NCI-H2171 treated with DMSO at 0.1 percent for 48 hours (cell line): ENCODE results near the gene GATAD1.
"Not testable (repeated sequence)": the region's sequence is repeated elsewhere in the genome, so short reads cannot be mapped to it uniquely, and the experiment has no call there.

Experiments
- DNase-seq: peaks from one replicate; lab custom pipeline; 2025; lab: John Stamatoyannopoulos, UW

The GATAD1 gene

DNA sequence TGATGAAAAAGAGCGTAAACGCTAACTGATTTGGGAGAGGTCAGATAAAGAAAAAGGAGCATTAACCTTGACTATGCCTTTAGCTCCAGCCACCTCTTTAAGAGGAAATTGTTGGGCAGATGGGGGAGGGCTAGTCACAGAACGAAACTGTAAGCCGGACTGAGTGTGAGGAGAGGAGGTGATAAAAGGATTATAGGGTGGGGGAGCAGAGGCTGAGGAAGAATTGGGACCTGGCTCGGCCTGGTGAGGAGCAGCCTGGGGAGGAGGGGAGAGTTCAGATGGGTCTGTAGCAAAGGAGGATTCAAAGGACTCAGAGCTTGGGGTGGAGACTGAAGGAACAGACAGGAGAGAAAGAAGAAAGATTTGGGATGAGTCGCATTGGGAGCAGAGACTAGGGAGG lies 36.3 kb downstream of the GATAD1 start:
- DNase-seq = not testable (repeated sequence)

DNA sequence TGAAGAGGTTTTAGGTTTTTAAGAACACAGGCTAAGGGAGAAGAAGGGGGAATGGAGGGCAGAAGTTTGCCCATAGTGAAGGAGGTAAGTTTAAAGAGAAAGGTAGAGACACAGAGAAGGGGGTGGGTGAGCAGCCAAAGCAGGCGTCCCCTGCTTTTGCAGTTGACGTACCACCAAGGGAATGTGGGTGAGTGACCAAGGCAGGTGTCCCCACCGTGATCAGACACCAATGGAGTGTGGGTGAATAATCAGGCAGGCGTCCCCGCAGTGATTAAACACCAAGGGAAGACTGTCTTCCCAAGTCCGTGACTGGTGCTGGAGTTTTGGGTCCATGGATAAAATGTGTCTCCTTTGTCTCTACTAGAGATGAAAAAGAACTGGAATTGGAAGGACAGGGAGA lies 36.9 kb downstream of the GATAD1 start:
- DNase-seq = not testable (repeated sequence)

DNA sequence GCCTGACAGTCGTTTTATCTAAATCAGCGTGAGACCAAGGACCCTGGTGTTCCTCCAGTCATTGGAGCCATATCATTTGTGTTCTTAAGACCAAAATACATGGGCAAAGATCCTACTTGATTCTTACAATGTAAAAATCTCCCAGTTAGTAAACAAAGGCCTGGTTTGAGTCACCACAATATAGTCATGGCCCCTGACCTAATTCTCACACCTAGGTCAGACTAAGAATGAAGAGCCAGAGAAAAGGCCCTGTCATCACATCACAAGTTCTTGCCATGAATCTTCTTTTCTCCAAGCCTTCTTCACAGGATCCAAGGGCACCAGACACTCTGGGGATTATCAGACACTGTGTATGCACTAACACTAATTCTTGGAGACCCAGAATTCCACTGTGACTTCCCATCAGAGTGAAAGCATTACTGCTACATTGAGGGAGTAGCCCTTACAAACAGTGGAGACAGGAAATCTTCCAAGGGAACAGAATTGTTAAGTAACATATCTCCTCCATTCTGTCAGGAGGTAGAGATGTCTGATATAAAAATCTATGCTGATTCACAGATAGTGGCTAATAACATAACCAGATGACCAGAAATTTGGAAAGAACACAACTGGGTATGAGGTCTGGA lies 38.1 kb downstream of the GATAD1 start:
- DNase-seq = no peak

DNA sequence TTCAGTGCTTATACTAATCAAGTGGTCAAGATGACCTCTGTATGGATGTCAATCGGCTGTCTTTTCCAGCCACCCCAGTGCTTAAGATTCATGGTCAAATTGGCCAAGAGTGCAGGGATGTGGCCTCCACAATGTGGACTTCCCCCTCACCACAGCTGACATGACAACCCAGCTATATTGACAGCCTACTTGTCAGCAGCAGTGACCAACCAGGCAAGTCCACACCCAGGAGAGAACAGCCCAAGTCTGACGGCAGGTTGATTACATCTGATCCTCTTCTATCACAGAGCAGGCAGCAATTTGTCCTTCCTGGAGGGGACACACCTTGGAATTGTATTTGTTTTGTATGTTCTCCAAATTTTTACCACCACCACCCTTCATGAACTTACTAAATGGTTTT lies 38.7 kb downstream of the GATAD1 start:
- DNase-seq = no peak

DNA sequence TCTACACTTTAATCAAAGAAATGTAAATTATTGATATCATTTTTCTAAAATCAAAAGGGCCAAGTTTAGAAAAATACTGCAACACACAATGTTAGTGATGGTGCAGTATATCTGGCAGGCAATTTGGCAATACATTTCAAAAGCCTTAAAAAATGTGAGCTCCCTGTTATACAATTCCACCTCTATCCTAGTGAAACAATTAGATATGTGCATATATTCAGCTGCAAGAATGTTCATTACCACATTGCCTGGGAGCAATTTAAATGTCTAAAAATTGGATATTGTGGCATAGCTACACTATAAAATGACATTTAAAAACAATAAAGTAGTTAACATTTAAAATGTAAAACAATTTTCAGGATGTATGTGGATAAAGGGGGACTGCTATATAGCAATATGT lies 40.5 kb downstream of the GATAD1 start:
- no peak for DNase-seq

DNA sequence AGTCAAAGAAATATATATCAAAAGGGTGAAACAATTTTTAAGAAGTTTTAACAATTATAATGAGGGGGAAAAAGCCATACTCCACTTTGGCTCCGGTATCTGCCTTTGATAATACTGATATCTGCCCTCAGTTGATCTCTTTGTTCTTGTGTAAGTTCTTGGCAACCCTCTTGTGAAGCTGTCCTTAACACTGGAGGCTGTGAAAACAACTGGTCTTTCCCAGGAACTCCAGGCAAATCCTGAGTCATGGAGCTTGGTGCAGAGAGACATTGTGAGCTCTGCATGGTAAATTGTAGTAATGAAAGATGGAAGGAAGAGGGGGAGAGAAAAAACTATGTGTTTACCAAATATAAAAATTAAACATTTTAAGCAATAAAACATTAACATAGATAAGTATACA lies 42.4 kb downstream of the GATAD1 start:
- DNase-seq = no peak

DNA sequence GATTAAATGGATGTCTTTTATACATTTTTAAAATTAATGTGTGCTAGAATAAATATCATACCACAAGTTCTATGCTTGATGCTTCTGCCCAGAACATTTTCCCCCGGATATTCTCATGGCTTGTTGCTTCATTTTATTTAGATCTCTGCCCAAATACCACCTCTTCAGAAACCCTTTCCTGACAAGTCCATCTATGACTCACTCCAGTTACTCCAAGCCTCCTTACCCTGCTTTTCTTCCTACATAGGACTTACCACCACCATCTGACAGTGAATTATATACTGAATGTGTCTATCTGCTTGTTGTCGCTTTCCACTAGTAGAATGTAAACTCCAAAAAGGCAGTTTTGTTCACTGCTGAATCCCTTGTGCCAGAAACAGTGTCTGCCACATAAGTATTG lies 49.6 kb downstream of the GATAD1 start:
- DNase-seq = no peak

DNA sequence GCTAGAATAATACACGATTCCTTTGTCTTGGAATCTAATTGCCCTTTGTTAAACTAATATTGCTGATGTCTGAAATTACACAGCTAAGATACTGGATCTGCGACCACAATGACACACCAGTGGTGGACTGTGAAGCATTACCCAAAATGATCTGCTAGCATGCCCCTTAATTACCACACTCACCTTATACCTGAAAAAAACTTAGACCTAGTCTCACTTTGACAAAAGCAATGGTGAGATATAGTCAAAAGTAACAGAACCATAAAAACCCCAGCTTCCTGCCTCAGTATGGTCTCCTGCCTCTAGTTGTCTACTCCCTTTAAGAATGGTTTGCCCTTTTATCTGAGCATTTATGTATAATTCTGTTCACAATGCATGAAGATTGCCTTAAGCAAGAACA lies 51.3 kb downstream of the GATAD1 start:
- DNase-seq = no peak

DNA sequence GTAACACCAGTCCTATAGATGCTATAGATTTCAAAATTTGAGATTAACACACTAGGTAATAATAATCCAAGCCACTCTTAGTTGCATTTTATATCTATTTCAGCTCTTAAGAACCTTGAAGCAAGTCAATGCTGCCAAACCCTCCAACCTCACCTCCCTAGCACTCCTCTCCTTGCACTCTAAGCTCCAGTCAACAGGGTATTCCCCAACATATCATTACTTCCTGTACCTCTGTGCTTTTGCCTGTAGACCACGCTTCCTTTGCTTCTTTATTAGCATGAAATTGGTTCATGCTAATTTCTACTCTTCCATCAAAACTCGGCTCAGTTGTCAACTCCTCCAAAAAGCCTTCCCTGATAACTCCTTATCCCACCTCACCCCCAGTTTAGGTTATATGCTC lies 56.5 kb downstream of the GATAD1 start:
- DNase-seq = no peak

DNA sequence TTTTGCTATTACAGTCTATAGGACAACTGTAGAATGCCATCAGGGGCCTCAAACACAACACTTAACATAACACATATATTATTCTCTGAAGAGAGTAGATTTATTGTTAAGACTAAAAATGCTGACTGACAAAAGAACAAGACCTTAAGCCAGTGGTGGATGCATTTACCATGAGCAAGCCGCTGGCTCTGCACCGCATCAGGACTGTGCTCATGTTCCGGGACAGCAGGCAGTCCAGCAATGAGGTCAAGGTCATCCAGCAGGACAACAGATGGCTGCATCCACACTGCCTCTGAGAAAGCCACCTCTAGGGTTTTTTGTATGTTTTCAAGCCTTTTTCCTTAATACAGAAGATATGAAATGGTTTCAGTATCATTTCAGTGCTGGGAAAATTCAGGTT lies 57.3 kb downstream of the GATAD1 start:
- no peak for DNase-seq

DNA sequence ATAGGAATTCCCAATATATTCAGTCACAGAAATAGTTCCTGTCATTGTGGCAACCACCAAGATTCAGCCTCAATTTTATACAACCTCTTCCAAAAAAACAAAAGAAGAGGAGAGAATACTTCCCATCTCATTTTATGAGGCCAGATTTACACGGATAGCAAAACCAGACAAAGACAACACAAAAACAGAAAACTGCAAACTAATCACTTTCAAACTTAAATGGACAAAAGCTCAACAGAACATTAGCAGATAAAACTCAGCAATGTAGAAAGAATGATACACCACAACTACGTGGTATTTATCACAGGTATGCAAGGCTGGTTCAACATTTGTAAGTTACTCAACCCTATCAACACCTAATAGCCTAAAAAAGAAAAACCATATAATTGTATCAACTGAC lies 59.1 kb downstream of the GATAD1 start:
- no peak for DNase-seq

DNA sequence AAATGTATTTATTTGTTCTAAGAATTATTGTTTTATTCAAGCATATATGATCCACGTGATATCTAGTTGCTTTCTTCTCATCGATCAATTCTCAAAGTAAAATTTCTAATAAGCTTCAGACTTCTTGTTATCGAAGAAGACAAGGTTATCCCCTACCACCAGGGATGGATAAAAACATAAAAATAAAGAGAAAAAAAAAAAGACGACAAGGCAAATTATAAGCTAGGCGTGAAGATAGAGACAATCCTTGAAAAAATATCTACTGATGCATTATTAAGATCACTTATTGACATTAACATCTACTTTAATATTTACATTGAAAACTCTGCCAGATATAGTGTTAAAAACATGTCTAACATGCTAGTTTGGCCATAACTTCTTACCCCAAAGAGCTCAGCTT lies 61.7 kb downstream of the GATAD1 start:
- DNase-seq = no peak
